Esophagus muscularis mucosa (tissue), 3 donors: Measurements from ENCODE around the gene HDAC4.

Source experiments
- CTCF ChIP-seq, 3 experiments: fragments of 200-600 bp in 2 of 3; fragments of 450-650 bp in 1 of 3; sonication (generic) in 2 of 3; IDR thresholded peaks; one replicate each; pipeline ENCODE4 v1.5.1; 2017 to 2019; ENCODE audit warnings: antibody characterized with exemption in 3 of 3, mild to moderate bottlenecking in 2 of 3, moderate library complexity in 1 of 3
- POLR2A ChIP-seq: fragments of 450-650 bp; IDR thresholded peaks from one replicate; pipeline ENCODE4 v1.6.1; 2017; ENCODE audit warnings: antibody characterized with exemption, moderate library complexity, mild to moderate bottlenecking, low read depth
- POLR2AphosphoS5 ChIP-seq, 2 donors: sonication (generic); formaldehyde crosslinking; IDR thresholded peaks; one replicate each; pipeline ENCODE4 v1.6.1; 2017; ENCODE audit warnings: antibody characterized with exemption in 2 of 2

DNA sequence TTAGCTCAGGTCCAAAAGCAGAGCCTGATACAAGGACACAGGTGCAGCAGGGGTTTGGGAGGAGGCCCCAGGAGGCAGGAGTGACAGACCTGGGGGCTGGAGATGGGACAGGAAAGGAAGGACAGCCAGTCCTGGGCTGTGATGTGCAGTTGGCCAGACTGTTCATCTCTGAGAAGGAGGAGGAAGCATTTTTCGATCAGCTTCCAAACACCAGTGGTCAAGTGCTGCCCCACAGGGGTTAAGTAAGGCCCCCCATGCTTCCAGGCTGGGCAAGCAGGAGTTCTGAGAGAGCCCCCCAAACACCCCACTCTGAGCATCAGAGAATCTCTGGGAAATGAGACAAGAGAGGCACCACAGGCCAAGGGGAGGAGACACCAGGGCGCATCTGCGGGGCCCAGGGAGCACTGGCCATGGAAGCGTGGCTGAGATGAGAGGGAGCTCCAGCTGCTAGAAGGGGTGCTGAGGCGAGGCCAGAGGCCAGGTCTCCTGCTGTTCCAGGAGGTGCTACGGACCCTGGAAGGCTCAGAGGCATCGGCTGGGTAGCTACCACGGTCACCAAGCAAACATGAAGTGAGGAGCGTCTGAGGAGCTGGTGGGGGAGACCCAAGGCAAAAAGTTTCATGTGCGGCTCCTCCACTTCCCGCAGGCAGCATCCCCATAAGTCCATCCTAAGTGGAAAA lies 5.6 kb upstream of the HDAC4 start:
- no peak for TF ChIP-seq CTCF (IDR thresholded peaks at IDR 0.05)
- no peak for TF ChIP-seq POLR2AphosphoS5 (IDR thresholded peaks at IDR 0.05)
- no peak for TF ChIP-seq POLR2A
